GM19463 (cell line): ENCODE data around the gene PRAMEF2.
"Not testable (repeated sequence)": the region's sequence is repeated elsewhere in the genome, so short reads cannot be mapped to it uniquely, and the experiment has no call there.

Source experiments
- ATAC-seq: cut with Tn5 transposase; IDR thresholded peaks from one replicate; pipeline ENCODE4 v1.9.1; 2021; ENCODE audit warnings: mild to moderate bottlenecking, moderate library complexity; ENCODE audit not compliant: unreplicated experiment

Gene PRAMEF2, protein sequence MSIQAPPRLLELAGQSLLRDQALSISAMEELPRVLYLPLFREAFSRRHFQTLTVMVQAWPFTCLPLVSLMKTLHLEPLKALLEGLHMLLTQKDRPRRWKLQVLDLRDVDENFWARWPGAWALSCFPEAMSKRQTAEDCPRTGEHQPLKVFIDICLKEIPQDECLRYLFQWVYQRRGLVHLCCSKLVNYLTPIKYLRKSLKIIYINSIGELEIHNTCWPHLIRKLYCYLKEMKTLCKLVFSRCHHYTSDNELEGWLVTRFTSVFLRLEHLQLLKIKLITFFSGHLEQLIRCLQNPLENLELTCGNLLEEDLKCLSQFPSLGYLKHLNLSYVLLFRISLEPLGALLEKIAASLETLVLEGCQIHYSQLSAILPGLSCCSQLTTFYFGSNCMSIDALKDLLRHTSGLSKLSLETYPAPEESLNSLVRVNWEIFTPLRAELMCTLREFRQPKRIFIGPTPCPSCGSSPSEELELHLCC

DNA sequence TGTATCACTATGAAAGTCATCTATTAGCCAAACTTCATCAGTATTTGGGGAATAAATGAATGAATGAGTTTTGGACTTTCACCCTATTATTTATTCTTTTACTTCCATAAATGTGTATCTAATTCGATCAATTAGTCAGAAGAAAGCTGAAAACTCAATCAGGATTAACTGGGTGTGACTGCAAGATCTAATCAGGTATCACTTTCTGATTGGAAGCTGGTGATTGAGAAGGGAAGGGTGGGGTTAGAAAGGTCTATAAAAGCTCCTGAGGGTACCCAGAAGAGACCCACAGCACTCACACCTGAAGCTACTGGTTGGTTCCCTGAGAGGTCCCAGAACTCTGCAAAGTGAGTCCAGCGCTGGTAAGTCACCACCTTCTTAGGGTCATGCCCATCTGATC is at the start of gene PRAMEF2:
Gene PRAMEF2 (plus strand): TSS at position 301 of the 400 bp plus-strand sequence. CDS start 1,924 bp downstream, outside the sequence.
- ATAC-seq, result not testable (repeated sequence)

DNA sequence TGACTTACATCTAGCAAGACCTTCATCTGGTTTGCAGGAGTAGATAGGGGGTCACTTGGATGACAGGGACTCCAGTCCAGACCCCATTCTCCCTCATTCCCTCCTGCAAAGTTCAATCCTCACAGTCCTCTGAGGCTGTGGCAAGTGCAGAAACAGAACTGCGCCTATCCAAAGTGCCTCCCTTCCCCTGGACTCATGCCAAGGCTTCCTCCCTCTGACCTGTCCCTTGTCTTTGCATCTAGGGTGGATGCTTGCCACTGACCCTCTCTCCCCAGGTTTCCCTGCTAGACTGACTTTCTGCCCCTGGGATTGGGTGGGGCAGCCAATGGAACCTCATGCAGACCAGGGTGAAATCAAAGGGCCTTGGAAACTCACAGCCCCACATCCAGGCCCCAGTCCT is 47.0 kb upstream of the PRAMEF2 start:
- ATAC-seq, result no peak

DNA sequence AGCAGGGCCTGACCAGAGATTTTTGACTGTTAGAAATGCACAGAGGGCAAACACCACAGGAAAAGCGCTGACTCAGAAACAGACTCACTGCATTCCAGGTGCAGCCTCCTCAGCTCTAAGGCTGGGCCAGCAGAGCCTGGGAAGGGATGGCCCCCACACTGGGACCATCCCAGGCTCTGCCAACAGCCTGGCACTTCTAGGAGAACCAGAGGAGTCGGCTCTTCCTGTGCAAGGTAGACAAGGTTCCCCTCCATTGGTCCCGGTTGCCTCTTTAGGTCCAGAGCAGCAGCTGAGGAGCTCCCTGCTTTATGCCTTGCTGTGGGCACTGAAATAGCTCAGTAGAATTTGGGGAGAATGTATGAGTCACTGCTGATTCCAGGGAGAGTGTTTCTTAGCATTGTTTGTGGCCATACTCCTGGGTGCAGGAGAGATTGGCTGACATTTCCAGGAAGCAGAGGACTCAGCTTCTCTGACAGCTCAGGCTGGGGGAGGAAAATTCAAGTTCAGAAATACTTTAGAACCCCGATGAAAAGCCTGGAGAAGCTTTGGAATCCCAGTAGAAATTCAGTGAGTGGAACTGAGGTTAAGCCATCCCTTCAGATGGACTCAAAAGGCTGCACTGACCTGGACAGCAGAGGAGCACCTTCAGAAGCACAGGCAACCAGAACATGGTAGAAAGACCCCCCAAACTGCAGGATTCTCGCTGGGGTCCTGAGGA is 46.0 kb upstream of the PRAMEF2 start:
- ATAC-seq, result no peak

DNA sequence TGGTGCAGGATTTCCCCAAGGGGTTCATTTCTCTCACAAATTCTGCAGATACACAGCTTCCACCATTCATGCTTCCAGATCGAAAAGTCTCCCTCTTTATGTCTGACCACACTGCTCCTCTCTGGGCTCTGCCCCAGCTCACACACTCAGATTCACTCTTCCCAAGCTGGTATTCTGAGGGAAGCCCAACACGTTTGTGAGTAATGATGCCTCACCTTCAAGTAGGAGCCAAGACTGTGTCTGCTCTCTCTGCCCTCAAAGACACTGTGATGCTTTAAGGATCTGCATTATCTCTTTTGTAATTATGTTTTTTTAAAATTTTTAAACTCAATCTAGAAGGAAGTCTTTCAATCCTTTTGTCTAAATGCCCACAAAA is 45.5 kb upstream of the PRAMEF2 start:
- ATAC-seq, result no peak

DNA sequence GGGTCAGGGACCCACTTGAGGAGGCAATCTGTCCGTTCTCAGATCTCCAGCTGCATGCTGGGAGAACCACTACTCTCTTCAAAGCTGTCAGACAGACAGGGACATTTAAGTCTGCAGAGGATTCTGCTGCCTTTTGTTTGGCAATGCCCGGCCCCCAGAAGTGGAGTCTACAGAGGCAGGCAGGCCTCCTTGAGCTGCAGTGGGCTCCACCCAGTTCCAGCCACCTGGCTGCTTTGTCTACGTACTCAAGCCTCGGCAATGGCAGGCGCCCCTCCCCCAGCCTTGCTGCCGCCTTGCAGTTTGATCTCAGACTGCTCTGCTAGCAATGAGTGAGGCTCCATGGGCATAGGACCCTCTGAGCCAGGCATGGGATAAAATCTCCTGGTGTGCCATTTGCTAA is 37.8 kb upstream of the PRAMEF2 start:
- ATAC-seq, result not testable (repeated sequence)

DNA sequence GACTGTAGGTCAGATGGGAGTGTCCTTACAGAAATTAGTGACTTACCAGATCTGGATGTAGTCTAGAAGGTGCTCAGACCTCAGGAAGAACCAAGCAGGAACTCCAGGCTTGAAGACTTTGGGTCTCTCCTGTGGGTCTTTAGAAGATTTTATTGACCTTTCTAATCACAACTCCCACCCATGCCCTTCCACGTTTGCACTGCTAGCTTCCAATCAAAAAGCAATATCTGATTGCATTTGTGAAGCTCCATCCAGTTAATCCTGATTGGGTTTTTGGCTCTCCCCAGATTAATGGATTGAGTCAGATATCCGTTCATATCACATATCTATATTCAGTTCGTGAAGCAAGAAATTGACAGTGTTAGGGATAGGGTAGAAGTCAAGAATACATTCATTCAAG is 25.6 kb upstream of the PRAMEF2 start, which contains the start of gene PRAMEF11:
Gene PRAMEF11 (minus strand): TSS at position 101 of the 400 bp plus-strand sequence. CDS start 2,621 bp downstream, outside the sequence.
- ATAC-seq, result not testable (repeated sequence)

DNA sequence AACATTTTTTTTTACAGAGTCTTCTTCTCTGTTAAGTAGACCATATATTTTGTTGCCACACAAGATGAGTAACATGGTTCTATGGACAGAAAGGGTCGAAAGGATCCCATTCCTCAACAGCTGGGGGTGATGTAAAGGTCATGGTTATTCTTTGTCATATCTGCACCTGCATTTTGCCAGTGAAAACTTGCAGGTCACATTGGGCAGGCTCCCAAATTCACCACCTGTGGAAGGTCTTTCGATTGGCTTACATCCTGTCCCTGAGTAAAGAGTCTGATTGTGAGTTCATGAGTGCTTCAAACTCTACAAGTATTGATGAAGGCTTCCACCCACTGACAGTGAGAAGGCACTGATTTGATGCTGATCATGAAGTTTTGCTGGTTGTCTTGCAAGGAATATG is 23.6 kb upstream of the PRAMEF2 start:
- ATAC-seq, result not testable (repeated sequence)

DNA sequence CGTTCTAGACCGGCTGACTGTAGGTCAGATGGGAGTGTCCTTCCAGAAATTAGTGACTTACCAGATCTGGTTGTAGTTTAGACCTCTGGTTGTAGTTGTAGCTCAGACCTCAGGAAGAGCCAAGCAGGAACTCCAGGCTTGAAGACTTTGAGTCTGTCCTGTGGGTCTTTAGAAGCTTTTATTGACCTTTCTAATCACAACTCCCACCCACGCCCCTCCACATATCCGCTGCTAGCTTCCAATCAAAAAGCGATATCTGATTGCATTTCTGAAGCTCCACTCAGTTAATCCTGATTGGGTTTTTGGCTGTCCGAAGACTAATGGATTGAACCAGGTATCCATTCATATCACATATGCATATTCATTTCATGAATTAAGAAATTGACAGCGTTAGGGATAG is 8.3 kb upstream of the PRAMEF2 start, which contains the start of gene HNRNPCL1:
Gene HNRNPCL1 (minus strand): TSS at position 101 of the 400 bp plus-strand sequence. CDS start 431 bp downstream, outside the sequence.
- ATAC-seq, result not testable (repeated sequence)

DNA sequence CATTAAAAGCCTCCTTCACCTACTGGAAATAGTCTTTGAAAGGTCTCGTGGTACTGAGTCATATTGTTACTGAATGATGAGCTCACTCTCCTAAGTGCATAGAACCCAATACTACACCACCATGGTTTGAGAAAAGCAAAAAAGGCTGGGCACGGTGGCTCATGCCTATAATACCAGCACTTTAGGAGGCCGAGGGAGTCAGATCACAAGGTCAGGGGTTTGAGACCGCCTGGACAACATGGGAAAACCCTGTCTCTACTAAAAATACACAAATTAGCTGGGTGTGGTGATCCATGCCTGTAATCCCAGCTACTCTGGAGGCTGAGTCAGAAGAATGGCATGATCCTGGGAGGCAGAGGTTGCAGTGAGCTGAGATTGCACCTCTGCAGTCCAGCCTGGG is 5.1 kb upstream of the PRAMEF2 start:
- no peak for ATAC-seq

DNA sequence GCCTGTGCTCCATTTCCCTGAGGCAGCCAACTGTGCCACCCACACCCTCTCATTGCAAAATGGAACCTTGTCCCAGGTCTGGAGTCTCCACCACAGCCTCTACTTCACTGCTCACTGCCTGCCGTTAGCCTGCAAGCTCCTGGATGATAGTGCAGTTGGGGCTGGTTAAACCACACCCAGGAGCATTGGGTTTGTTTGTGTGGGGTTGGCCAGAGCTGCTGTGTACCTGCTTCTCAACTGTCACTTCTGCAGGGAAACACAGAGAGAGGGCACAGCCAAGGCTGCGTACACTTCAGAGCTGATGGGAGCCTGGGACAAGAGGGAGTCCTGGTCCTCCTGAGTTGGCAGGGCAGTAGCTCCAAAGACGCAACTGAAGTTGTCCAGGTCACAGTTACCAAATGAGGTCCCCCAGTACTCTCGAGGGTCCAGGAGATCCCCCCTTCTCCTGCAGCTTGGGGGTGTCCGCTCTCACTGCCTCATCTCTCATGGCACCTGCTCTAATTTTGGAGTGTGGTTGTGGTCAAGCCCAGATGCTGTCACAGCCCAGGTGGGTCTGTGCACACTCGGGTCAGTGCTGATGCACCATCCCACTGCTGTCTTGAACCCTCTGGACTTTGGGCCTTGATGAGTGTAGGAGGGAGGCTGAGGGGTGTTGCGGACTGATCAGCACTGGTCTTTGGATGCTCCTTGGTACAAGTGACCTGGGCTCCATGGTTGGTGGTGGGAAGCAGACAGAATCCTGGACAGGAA is 6.4 kb downstream of the PRAMEF2 start:
- not testable (repeated sequence) for ATAC-seq

DNA sequence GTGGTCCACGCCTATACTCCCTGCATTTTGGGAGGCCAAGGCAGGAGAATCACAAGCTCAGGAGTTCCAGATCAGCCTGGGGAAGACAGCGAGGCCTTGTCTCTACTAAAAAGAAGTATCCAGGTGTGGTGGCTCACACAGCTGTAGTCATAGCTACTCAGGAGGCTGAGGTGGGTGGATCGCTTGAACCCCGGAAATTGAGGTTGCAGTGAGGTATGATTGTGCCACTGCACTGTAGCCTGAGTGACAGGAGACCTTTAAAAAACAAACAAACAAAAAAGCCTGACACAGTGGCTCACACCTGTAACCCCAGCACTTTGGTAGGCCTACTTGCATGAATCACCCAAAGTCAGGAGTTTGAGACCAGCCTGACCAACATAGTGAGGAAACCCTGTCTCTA is 21.6 kb downstream of the PRAMEF2 start:
- ATAC-seq, result not testable (repeated sequence)

DNA sequence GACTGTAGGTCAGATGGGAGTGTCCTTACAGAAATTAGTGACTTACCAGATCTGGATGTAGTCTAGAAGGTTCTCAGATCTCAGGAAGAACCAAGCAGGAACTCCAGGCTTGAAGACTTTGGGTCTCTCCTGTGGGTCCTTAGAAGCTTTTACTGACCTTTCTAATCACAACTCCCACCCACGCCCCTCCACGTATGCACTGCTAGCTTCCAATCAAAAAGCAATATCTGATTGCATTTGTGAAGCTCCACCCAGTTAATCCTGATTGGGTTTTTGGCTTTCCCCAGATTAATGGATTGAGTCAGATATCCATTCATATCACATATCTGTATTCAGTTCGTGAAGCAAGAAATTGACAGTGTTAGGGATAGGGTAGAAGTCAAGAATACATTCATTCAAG is 29.2 kb downstream of the PRAMEF2 start, which contains the start of gene PRAMEF4:
Gene PRAMEF4 (minus strand): TSS at position 101 of the 400 bp plus-strand sequence. CDS start 2,807 bp downstream, outside the sequence.
- ATAC-seq, result not testable (repeated sequence)

DNA sequence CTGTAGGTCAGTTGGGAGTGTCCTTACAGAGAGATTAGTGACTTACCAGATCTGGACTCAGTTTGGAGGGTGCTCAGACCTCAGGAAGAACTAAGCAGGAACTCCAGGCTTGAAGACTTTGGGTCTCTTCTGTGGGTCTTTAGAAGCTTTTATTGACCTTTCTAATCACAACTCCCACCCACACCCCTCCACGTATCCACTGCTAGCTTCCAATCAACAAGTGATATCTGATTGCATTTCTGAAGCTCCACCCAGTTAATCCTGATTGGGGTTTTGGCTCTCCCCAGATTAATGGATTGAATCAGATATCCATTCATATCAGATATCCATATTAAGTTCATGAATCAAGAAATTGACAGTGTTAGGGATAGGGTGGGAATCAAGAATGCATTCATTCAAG is 41.3 kb downstream of the PRAMEF2 start, which contains the start of gene PRAMEF10:
Gene PRAMEF10 (minus strand): TSS at position 101 of the 400 bp plus-strand sequence. CDS start 2,423 bp downstream, outside the sequence.
- not testable (repeated sequence) for ATAC-seq

DNA sequence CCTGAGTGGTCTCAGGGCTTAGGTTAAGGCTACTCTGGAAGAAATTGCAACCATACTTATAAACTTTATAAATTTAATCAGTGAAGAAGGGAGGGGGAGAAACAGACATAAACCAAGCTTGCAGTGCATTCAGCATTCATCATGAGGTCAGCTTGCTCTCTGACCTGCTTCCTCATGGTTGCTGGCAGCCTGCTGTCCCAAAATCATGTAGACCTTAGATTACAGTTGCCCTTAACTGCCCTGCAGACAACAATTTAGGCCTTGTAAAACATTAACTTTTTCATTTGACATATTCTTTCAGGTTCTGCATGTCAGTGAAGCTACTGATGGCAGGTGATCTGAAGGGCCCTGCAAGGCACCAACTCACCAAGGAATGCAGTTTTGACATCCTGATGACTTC is 42.3 kb downstream of the PRAMEF2 start:
- ATAC-seq, result not testable (repeated sequence)

DNA sequence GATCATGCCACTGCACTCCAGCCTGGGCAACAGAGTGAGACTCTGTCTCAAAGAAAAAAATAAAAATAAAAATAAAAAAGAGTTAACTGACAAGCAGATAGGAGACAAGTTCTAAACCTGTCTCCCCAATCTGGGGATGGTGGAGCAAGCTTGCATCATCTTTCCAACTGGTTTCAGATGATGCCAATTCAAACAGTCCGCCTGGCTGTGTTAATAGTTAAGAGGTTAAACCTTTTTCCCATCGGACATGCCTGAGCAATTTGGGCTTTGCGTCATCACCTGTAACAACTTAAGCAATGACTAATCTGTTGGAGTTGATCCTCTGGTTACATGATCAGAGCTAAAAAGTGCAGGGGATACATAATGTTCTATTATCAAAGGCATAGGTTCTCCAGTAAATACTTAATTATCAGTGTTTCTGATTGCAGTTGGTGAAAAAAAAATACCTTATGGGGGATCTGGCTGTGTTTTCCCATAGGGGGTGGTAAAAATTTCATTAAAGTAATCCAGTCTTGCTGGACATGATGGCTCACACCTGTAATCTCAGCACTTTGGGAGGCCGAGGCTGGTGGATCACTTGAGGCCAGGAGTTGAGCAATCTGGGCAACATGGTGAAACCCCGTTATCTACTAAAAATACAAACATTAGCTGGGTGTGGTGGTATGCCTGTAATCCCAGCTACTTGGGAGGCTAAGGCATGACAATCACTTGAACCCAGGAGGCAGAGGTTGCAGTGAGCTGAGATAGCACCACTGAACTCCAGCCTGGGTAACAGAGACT is 47.1 kb downstream of the PRAMEF2 start:
- ATAC-seq, result not testable (repeated sequence)
